NT2/D1 (cell line): Measurements from ENCODE around the gene GPR32.

Experiments used
- YY1 ChIP-seq: IDR thresholded peaks from 2 replicates; pipeline ENCODE4 v1.6.1; 2011; ENCODE audit not compliant: insufficient read length, insufficient read depth
- ZNF274 ChIP-seq: IDR thresholded peaks from 2 replicates; pipeline ENCODE4 v1.6.1; 2011; ENCODE audit warnings: mild to moderate bottlenecking, low read depth, low read length

DNA sequence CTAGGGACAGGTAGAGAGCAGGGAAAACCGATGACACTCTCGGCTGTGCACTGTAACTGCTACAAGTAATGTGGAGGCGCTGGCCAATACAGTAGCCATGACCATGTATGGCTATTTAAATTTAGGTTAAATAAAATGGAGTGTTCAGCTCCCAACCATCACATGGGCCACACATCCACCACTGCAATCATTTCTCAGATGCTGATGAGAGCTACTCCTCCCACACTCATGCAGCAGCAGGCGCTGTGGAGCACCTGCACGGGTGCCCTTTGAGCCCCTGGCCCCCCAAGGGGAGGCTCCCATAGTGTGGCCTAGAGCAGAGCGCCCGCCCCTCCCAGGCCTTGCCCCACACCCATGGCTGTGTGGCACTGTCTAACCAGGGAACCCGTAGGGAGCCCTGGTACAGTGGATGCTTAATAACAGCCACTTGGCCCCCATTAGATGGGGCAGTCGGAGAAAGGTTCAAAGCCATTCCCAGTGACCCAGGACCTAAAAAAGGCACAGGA, 25.9 kb downstream of the GPR32 start:
- TF ChIP-seq YY1 (no peak), ZNF274 (no peak)
